HG03342 (cell line): Measurements from ENCODE around the gene CIB1.
"Not testable (repeated sequence)": the region's sequence is repeated elsewhere in the genome, so short reads cannot be mapped to it uniquely, and the experiment has no call there.

Experiments used
- ATAC-seq: cut with Tn5 transposase; IDR thresholded peaks from one replicate; pipeline ENCODE4 v1.9.1; 2021; ENCODE audit warnings: mild to moderate bottlenecking, moderate library complexity; ENCODE audit not compliant: unreplicated experiment

CIB1 gene

DNA sequence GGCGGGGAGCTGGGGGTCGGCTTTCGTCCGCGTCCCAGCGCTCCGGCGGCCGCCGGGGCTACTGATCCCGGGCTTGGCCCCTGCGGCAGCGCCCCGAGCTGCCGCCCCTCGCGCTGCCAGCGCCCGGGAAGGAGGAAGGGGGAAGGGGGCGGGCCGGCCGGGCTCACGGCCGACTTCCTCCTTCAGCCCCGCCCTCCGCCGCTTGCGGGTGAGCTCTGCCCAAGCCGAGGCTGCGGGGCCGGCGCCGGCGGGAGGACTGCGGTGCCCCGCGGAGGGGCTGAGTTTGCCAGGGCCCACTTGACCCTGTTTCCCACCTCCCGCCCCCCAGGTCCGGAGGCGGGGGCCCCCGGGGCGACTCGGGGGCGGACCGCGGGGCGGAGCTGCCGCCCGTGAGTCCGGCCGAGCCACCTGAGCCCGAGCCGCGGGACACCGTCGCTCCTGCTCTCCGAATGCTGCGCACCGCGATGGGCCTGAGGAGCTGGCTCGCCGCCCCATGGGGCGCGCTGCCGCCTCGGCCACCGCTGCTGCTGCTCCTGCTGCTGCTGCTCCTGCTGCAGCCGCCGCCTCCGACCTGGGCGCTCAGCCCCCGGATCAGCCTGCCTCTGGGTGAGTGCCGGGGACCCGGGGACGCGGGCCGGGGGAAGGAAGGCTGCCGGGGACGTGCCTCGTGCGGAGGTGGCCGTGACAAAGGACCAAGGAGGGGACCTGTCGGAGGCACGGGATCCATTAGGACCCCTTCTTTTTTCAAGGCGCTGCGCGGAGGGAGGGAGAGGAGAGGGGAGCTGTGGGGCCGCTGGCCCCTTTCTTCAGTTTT lies 32.4 kb downstream of the CIB1 start, which contains the start of gene SEMA4B:
Gene SEMA4B (plus strand): TSS at position 201 of the 814 bp plus-strand sequence. CDS start 249 bp downstream, at position 450.
- ATAC-seq: peak; percentile 85

DNA sequence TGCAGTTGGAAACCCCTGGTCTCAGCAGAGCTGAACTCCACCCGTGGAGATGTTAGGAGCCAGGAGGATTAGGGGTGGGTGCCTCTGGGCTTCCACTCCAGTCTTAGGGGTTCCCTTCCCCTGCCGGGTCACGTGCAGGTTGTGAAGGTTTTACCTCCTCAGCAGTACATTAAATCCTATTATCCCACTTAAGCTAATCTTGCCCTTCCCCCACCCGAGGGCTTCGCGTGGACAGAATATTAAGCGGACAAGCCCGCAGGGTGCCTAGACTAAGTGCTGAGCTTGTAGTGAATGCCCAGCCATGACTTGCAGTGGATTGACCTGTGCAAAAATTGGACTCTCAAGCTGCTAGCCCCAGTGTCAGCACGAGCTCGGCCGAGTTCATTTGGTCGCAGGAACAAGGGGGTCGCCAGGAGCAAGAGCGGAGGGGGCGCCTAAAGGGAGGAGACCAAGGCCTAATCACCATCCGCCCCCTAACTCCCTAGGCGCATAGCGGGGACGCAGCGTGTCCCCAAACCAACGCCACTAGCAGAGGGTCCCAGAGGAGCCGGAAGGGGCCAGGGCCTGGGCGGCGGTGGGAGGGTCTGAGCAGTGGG lies 33.1 kb downstream of the CIB1 start:
- no peak for ATAC-seq

DNA sequence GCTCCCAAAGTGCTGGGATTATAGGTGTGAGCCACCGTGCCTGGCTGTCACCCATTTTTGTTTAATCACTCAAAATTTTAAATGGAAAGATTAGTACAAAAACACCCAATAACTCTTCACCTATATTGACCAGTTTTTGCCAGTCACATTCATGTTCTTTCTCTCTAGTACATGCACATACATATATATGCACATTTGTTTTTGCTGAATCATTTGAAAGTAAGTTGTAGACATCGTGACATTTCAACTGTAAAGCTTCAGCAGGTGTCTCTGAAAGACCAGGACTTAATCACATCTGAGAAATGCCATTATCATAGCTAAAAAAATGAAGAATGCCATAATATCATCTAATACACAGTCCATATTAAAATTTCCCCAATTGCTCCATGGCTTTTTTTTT lies 39.1 kb downstream of the CIB1 start:
- ATAC-seq: no peak

DNA sequence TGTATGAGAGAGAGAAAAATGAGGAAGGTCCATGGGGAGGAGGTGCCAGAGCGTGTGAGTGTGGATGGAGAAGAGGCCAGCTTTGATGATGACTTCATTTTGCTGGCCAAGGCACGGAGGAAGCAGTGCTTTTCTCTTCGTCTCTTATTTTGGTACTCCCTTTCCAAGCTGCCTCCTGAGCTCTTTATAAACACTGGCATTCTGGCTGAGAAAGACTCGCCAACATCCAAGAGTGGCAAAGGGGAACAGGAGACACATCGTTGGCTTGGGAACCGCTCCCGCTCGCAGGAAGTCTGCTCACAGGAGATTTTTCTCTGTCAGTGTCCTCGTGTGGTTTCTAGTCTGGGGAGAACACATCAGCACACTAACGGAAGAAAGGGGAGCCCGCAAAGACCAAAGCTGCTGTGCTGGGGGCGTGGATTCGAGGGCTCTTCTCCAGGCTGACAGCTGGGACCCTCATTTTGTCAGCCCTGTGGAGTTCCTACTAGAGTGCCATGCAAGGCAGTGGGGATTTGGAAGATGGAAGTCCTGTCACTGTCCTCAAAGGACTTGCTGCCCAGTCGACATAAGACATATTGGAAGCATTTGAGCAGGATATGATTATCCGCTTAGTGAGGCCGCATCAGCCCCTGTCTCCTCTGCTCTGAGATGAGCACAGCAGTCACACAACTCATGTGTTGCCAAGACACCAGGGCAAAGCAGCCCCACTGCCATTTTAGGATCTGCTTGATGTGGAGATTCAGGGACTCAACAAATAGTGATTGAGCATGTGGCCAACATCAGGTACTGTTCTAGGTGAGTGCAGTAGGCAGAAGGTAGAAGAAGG lies 40.6 kb downstream of the CIB1 start:
- ATAC-seq: no peak

DNA sequence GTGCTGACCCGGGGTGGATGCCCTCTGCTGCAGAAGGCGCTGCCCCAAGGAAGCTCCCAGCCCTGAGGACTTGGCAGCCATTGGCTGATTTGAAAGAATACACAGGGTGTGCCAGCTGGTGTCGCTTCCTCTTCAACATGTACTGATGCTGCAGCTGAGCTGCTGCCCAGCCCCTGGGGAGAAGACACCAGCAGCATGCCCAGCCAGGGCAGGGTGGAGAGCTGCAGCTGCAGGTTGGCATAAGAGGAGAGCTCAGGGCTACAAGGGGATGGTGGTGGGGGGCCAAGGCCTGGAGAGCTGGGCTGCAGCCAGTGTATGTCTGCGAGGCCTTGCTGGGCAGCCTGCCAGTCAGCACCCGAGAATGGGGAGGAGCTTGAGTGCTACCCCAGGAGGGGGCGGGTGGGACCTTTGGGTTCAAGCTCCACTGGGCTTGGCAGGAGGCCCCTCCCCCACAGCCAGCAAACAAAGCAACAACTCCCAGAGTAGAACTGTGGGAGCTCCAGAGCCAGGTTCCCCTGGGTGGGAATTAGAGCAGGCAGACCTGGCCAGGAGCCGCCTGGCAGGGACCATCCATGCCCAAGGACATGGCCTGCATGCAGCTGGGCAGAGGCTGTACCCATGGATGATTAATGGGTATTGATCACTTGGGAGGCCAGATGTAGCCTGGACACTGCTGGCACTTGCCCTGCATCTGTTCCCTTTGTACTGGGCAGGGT lies 41.8 kb downstream of the CIB1 start:
- peak; percentile 54 for ATAC-seq

DNA sequence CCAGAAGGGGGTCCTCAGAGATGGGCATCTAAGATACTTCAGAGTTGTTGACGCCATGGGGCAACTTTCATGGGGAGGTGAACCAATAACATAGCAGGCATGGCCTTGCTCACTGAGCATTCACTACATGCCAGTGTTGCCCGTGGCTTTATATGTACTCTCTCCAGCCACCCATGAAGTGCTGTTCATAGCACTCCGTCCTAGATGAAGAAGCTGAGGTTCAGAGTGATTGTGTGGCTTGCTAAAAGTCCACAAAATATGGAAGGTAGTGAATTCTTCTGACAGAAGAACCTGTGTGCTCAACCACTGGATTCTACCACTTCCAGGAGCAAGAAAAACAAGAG lies 42.4 kb downstream of the CIB1 start:
- ATAC-seq: no peak

DNA sequence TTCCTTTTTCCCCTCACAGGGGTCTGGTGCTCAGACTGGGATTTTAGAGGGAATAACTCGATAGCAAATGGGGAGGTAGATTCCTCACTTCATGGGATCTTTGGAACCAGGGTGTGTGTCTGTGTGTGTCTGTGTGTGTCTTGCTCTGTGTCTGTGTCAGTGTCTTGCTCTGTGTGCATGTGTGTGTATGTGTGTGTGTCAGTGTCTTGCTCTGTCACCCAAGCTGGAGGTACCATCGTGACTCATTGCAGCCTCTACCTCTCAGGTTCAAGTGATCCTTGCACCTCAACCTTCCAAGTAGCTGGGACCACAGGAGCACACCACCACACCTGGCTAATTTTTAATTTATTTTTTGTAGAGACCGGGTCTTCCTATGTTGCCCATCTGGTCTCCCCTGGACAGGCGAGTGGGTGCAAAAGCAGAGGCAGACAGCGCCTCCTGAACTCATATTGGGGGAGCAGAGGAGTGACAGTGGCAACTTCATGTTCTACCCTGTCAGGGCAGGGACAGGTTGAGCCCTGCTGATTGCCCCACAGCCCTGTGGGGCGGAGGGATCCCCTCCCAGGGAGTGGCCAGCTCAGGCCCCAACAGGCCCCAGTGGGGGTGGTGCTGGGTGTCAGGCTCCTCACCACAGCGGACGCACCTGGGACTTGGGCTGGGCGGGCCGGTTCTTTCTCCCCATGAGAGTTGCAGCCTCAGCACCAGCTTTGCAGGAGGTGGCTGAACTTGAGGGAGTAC lies 43.0 kb downstream of the CIB1 start:
- peak; percentile 58 for ATAC-seq

DNA sequence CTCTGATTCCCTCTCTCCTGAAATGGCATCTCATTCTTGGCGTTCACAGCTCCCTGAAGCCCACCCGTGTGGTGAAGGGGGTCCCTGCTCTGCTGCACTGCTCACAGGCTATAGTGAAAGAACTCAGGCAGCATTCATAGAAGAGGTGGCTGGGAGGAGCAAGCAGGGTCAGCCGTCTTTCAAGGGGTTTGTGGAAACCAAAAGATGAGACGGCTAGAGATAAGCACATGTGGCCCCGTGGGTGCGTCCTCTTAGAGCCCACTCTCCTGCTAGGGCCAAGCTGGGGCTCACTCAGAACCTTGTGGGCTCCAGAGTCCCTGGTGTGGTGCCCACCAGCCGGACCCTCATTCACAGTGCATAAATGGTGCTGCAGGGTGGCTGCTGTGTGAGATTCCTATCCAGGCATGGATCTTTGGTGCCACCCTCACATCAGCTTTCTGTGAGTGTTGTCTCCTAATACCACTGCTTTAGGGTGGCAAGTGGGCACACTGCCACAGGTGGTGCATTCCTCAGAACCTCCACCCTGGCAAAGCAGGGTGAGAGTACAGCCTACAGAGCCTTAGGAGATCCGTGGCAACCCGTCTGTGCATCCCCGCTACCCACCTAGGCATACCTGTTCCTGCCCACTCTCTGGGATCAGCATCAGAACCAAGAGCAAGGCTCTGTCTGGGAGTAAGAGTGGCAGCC lies 43.8 kb downstream of the CIB1 start:
- ATAC-seq: no peak

DNA sequence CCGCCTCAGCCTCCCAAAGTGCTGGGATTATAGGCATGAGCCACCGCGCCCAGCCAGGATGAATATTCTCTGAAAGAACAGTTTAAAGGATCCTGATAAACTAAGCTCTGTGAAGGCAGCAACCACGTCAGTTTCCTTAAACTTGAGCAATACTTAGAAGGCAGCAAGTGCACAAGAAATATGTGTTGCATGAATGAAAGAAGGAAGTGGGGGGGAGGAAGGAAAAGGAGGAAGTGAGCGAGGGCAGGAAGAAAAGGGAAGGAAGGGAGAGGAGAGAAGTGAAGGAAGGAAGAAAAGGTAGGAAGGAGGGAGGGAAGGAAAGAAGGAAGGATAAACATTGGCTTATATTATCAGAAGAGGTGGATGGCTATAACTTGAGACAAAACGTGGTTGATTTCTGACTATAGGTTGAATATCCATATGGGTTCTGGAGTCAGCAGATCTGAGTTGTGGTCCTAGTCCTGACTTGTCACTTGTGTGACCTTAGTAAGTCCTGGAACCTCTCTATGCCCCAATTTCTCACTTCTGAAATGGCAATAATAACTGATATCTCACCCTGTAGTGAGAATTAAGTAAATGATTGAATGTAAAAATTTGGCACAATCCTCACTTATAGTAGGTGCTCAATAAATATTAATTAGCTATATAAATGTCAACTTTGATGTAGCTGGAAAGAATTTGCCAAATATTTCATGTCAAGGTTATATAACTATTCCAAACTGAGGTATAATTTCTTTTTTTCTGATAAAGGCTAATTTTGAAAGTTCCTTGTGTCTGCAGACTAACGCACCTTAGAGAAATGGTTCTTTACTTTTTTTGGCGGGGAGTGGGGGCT lies 44.6 kb downstream of the CIB1 start:
- ATAC-seq: no peak

DNA sequence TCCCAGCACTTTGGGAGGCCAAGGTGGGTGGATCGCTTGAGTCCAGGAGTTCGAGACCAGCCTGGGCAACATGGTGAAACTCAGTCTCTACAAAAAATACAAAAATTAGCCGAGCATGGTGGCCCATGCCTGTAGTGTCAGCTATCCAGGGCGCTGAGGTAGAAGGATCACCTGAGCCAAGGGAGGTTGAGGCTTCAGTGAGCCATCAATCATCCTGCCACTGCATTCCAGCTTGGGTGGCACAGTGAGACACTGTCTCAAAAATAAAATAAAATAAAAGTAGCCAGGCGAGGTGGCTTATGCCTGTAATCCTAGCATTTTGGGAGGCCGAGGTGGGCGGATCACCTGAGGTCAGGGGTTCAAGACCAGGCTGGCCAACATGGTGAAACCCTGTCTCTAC lies 45.7 kb downstream of the CIB1 start:
- ATAC-seq: not testable (repeated sequence)

DNA sequence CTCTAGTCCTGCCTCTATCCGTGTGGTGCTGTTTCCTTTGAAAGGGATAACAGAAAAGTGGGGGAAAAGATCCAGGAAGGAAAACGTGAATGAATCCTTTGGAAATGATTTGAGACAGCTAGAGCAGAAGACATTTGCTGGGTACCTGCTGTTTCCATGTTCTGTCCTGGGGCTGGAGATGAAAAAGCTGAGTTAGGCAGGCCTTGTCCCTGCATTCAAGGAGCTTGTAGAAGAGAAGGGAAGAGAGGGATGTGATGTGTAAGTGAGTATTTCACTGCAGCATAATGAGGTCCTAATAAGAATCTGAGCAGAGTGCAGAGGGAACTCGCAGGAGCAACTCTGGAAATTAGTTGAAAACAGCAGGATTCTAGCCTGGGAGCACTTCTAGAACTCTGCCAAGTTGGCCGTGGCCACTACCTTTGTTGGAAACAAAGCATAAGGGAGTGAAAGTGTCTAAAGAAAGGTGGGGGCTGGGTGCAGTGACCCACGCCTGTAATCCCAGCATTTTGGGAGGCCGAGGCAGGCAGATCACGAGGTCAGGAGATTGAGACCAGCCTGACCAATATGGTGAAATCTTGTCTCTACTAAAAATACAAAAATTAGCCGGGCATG lies 46.4 kb downstream of the CIB1 start:
- no peak for ATAC-seq

DNA sequence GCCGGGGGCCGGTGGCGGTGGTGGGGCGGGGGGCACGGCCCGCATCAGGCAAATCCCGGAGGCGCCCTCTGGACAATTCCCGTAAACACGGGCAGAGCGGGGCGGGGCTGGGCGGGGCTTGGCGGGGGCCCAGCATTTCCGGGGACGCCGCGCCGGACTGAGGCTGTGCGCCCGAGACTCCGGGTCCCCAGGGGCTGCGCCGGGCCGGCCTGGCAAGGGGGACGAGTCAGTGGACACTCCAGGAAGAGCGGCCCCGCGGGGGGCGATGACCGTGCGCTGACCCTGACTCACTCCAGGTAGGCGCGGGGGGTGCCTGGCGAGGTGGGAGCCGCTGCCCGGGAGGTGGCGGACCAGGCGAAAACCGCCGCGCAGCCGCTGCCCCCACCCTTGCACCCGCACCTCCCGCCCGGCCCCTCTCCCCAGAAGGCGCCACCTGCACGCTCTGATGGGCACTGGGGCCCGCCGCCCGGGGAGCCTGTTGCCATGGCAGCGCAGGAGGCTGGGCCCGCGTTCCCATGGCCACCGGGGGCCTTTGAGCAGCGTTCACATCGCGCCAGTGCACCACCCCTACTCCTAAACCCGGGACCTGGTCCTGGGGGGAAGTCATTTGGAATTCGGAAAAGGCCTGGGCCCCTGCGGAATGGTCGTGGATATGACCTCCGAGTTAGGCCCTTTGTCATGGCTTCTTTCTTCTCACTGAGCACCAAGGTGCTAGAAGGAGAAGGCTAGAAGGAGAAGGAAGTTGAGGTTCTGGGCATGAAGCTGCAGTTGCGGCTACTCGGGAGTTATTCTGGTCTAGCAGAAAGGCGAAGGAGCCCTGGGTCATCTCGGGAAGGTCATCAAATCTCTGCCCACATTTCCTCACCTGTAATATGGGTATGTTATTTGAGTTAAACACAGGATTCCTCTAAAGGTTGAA lies 48.7 kb downstream of the CIB1 start:
- peak; percentile 74 for ATAC-seq

DNA sequence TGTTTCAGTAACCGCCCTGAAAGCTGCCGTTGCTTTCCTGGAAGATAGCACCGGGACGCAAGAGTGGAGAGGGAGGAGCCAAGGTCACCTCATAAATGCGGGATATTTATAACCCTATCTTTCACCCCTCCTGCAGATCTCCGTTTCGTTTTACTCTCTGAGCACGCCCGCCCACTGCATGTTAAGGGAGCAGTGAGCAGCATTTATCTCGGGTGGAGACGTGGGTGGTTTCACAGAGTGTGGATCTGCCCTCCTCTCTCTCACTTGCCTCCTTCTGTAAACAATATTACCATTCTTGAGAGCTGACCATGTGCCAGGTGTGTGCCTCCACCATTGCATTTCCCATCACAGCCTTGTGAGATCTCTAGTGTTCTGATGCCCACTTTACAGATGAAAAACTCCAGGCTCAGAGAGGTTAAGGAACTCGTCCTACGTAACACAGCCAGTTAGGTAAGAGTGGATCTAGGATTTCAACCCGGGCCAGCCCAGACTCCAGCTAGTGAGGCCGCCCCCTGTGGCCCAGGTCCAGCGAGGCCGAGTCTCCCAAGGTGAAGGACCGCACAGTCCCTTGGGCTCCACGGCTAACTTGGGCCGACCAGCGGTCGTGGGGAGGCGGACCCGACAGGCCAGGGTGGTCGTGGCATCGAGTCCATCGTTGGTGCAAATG lies 49.5 kb downstream of the CIB1 start:
- peak; percentile 38 for ATAC-seq

DNA sequence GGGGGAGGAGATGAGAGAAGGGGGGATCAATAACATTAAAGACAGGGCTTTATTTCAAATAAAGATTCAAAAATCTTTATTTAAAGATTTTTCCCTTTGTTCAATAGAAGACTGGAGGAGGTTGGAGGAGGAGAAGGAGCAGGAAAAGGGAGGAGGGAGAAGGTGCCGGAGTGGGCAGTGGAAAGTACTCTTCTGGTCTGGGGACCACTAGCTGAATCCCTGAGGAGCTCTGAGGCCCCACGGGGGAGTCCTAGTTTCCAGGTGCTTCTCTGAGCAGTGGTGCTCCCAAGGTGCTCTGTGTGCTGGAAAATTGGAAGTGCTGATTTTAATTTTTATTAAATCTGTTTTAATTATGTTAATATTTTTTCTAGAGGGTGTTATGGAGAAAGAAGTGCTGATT lies 52.0 kb downstream of the CIB1 start:
- ATAC-seq: no peak
